ENCODE measurements around the gene GYG1. TPM values are rescaled to one million over a fixed set of nuclear protein-coding genes. Genes with fewer than 3 reads are reported as not detected.

Gene GYG1
- total RNA-seq: 10 to 100 TPM; 44.5 to 46.5 TPM

GRCh38 chr3:148991219-148992026, at the start of gene GYG1:
Gene GYG1, plus strand, starts transcription at chr3:148991540. Its CDS starts 101 bp downstream, at chr3:148991641.
- H3K27ac Mint-ChIP-seq: peak within 1 kb of the TSS; percentile 81
- DNase-seq: peak; percentile 80
- H3K36me3 Mint-ChIP-seq (ENCODE audit: low read depth): peaks cover 26% of the 10 kb centered on the region
- ChIA-PET POLR2A (interaction anchor here (0.6 to 4.4 kb wide), 18 partner anchors 10 to 138 kb away, joined by 3 to 49 read pairs (median 4); partner anchors contain the start of gene HPS3), CTCF (interaction anchor here (0.8 to 2.0 kb wide), 5 partner anchors 10 to 94 kb away, joined by 3 to 8 read pairs (median 4); no protein-coding TSS in a partner anchor)
- no peaks in the 10 kb centered on the region for H3K9me3 Mint-ChIP-seq
- peaks cover 28% of the 10 kb centered on the region for H3K4me1 Mint-ChIP-seq
- H3K4me3 Mint-ChIP-seq: peak within 1 kb of the TSS; percentile 73
- H3K27me3 Mint-ChIP-seq: no peaks in the 10 kb centered on the region

DNA sequence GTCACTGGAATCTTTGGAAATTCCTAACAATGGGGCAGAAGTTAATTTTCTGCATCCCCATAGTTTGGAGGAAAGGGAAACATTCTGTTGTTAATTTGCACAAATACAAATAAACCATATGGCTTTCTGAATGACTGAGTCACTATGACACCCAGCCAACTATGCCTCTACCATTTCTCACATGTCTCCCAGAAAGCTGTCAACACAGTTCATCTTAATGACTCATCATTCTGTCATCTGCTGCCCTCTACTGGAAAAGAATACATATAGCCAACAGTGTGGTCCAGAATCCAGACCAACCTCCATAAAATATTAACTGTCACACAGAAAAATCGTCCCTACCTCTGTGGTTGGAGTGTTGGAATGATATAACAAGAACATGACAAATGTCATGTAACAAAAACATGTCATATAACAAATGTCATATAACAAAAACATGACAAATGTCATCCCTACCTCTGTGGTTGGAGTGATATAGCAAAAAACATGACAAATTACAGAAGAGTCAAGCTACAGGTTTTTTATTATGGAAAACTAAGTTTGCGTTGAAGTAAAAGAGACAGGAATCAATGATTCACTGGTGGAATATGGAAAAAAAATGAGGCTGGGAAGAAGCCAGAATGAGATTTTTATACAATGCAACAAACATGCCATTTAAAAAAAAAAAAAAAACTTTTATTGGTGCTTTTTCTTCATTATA, 47.7 kb upstream of the GYG1 start:
- H3K9me3 Mint-ChIP-seq: no peaks in the 10 kb centered on the region
- H3K36me3 Mint-ChIP-seq (ENCODE audit: low read depth): no peaks in the 10 kb centered on the region
- H3K4me3 Mint-ChIP-seq: no peak overlapping the region
- H3K4me1 Mint-ChIP-seq: no peaks in the 10 kb centered on the region
- peaks cover 5% of the 10 kb centered on the region for H3K27me3 Mint-ChIP-seq
- H3K27ac Mint-ChIP-seq: no peak overlapping the region
- no peak for DNase-seq
- CTCF ChIA-PET: interaction anchor here (0.6 to 3.9 kb wide), 5 partner anchors 10 to 136 kb away, joined by 3 to 31 read pairs (median 5); no protein-coding TSS in a partner anchor
- POLR2A ChIA-PET: no interaction called here

GRCh38 chr3:148945116-148945515, 46.2 kb upstream of the GYG1 start:
- DNase-seq: no peak
- Mint-ChIP-seq H3K36me3 (ENCODE audit: low read depth) (no peaks in the 10 kb centered on the region), H3K27me3 (peaks cover 5% of the 10 kb centered on the region), H3K27ac (no peak overlapping the region), H3K4me1 (no peaks in the 10 kb centered on the region), H3K9me3 (no peaks in the 10 kb centered on the region), H3K4me3 (no peak overlapping the region)
- ChIA-PET CTCF (interaction anchor here (1.9 kb wide), 1 partner anchor 10 kb away, joined by 10 read pairs; no protein-coding TSS in a partner anchor), POLR2A (no interaction called here)

- no peak for DNase-seq
- CTCF ChIA-PET: interaction anchor here (0.6 to 3.3 kb wide), 4 partner anchors 24 to 327 kb away, joined by 3 to 16 read pairs (median 5); no protein-coding TSS in a partner anchor
- no peaks in the 10 kb centered on the region for H3K9me3 Mint-ChIP-seq
- no peaks in the 10 kb centered on the region for H3K4me1 Mint-ChIP-seq
- POLR2A ChIA-PET: no interaction called here
- no peaks in the 10 kb centered on the region for H3K36me3 Mint-ChIP-seq (ENCODE audit: low read depth)
- peaks cover 2% of the 10 kb centered on the region for H3K27me3 Mint-ChIP-seq
- no peak overlapping the region for H3K4me3 Mint-ChIP-seq
- H3K27ac Mint-ChIP-seq: no peak overlapping the region
These were observed 42.3 kb upstream of the GYG1 start for GRCh38 chr3:148948913-148949657.

DNA sequence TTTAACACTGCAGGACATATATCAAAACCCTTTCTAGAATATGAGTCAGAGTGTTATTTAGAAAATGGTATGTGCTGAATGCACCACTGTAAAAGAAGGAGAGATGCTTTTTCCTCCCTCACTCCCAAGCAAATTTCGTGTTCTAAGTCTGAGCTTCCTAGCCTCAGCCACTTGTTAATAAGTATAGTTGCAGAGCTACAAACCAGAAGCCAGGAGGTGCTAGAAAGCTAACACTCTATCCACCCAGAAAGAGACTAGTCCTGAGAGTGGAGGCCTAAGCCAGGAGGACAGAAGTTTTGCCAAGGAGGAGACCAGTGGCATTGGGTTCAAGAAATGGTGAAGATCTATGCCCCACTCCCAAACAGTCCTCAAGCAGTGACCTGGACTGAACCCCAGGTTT, 40.5 kb upstream of the GYG1 start:
- H3K9me3 Mint-ChIP-seq: no peaks in the 10 kb centered on the region
- ChIA-PET POLR2A (no interaction called here), CTCF (interaction anchor here (0.8 to 2.0 kb wide), 6 partner anchors 93 to 326 kb away, joined by 3 to 7 read pairs (median 3); partner anchors contain the start of gene HPS3)
- H3K27me3 Mint-ChIP-seq: peaks cover 4% of the 10 kb centered on the region
- H3K4me1 Mint-ChIP-seq: no peaks in the 10 kb centered on the region
- no peak overlapping the region for H3K4me3 Mint-ChIP-seq
- DNase-seq: no peak
- H3K36me3 Mint-ChIP-seq (ENCODE audit: low read depth): no peaks in the 10 kb centered on the region
- no peak overlapping the region for H3K27ac Mint-ChIP-seq

DNA sequence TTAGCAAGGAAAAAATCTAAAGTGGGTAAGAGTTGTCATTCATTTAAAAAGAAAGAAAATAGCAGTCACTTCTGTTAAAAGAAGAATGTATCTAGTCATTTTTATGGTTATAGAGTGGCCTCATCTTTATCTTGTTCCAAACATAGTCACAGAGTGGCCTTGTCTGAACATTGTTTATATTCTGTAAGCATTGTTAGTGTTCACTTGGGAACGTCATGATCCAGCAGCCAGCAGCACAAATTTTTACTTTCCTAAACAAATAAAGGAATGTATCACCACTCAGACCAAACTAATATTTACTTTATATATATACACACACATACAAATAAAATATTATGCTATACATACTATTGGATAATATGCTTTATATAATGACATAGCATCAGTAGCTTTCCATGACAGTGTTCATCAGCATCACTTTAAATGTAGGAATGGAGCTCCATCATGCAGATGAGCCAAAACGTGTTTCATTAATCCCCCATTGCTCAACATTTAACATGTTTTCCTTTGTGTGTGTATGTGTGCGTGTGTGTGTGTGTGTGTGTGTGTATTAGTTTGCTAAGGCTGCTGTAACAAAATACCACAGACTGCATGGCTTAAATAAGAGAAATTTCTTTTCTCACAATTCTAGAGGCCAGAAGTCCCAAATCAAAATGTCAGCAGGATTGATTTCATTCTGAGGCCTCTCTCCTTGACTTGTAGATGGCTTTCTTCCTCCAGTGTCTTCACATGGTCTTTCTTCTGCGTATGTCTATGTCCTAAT, 39.6 kb upstream of the GYG1 start:
- Mint-ChIP-seq H3K27ac (no peak overlapping the region), H3K9me3 (no peaks in the 10 kb centered on the region), H3K4me1 (peaks cover 4% of the 10 kb centered on the region), H3K36me3 (ENCODE audit: low read depth) (no peaks in the 10 kb centered on the region), H3K4me3 (no peak overlapping the region), H3K27me3 (peaks cover 4% of the 10 kb centered on the region)
- no peak for DNase-seq
- CTCF ChIA-PET: interaction anchor here (1.4 to 4.3 kb wide), 3 partner anchors 13 to 322 kb away, joined by 3 to 55 read pairs (median 4); no protein-coding TSS in a partner anchor
- POLR2A ChIA-PET: no interaction called here

- ChIA-PET POLR2A (interaction anchor here (0.6 kb wide), 1 partner anchor 67 kb away, joined by 4 read pairs; no protein-coding TSS in a partner anchor), CTCF (interaction anchor here (1.0 to 4.3 kb wide), 9 partner anchors 9 to 326 kb away, joined by 3 to 55 read pairs (median 4); partner anchors contain the start of gene HLTF)
- Mint-ChIP-seq H3K9me3 (no peaks in the 10 kb centered on the region), H3K36me3 (ENCODE audit: low read depth) (no peaks in the 10 kb centered on the region), H3K27ac (no peak overlapping the region), H3K4me3 (no peak overlapping the region), H3K4me1 (peaks cover 15% of the 10 kb centered on the region), H3K27me3 (peaks cover 4% of the 10 kb centered on the region)
- no peak for DNase-seq
These were observed 38.2 kb upstream of the GYG1 start for GRCh38 chr3:148953094-148953493.

DNA sequence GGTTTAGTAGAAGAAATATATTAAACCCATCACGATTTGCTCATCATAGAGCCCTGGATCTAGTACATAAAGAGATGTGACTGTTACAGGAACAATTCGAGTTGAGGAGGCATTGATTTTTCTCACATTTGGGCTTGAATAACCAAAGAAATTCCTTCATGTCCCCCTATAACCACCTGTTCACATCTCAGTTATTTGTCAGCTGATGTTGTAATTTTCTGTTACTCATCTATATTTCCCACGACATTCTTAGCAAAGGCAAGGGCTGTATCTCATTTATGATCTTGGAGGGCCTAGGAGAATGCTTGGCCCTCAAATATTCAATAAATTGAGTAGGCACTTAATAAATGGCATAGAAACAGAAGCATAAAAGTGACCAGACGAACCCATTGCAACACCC, 36.4 kb upstream of the GYG1 start:
- Mint-ChIP-seq H3K9me3 (no peaks in the 10 kb centered on the region), H3K4me3 (no peak overlapping the region), H3K27ac (no peak overlapping the region), H3K36me3 (ENCODE audit: low read depth) (no peaks in the 10 kb centered on the region), H3K27me3 (peaks cover 8% of the 10 kb centered on the region), H3K4me1 (peaks cover 17% of the 10 kb centered on the region)
- ChIA-PET POLR2A (interaction anchor here (0.7 to 1.6 kb wide), 3 partner anchors 37 to 216 kb away, joined by 3 to 5 read pairs (median 4); no protein-coding TSS in a partner anchor), CTCF (interaction anchor here (0.7 to 4.3 kb wide), 26 partner anchors 9 to 612 kb away, joined by 3 to 55 read pairs (median 4); partner anchors contain the start of genes GYG1 and HPS3)
- no peak for DNase-seq

DNA sequence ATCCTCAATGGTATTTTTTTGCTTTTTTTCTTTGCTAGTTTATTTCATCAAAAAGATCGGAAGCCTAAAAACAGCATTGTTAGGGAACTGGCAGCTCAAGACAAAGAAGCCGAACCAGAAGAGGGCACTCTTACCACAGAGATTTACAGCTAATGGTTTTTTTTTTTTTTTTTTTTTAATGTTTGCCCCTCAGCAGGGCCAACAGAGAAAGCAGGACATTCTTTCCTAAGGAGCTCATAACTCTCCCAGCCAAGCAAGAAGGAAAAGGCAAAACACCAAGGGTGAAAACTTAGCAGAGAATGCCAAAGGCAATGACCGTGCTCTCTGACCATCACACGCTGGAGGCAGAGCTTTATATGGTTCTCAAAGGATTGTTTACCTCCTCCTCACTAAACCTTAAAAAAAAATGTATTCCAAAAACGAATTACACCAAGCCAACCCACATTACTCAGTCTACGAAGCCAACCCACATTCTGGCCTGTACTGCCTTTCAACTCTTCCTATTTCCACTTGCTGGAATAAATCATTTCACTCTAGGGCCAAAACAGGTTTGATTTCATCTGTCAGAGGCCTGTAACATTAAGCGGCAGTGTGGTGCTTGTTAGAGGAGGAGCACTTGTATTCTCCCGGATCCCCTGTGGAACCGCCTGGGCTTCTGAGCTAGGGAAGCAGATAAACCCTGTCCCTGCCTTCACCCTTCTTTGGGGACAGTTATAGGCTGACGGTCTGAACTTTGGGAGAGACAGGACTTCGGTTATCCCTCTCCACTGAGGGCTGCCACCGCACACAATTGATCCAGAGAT, 35.6 kb upstream of the GYG1 start:
- ChIA-PET CTCF (interaction anchor here (0.7 to 4.3 kb wide), 25 partner anchors 9 to 611 kb away, joined by 3 to 55 read pairs (median 4); partner anchors contain the start of gene GYG1), POLR2A (interaction anchor here (0.7 to 1.6 kb wide), 3 partner anchors 36 to 215 kb away, joined by 3 to 5 read pairs (median 4); no protein-coding TSS in a partner anchor)
- DNase-seq: no peak
- Mint-ChIP-seq H3K27ac (no peak overlapping the region), H3K27me3 (peaks cover 8% of the 10 kb centered on the region), H3K4me1 (peaks cover 17% of the 10 kb centered on the region), H3K4me3 (no peak overlapping the region), H3K36me3 (ENCODE audit: low read depth) (no peaks in the 10 kb centered on the region), H3K9me3 (no peaks in the 10 kb centered on the region)

DNA sequence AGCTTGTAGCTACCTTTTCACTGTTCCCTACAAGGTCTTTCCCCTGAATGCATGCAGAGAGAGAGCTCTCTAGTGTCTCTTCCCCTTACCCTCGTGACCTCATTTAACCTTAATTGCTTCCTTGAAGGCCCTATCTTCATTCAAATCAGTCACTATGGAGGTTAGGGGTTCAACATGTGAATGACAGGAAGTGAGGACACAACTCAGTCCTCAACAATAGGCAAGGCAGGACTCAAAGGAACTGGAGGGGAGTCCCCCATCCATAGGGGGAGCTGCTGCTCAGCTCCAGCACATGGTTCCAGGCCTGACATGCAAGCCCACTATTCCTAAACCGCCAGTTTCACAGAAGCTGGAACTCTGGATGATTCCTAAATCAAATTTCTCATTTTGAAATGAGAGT, 33.8 kb upstream of the GYG1 start:
- ChIA-PET CTCF (interaction anchor here (1.1 to 1.4 kb wide), 3 partner anchors 162 to 316 kb away, joined by 4 to 6 read pairs (median 5); no protein-coding TSS in a partner anchor), POLR2A (interaction anchor here (0.9 to 1.3 kb wide), 2 partner anchors 10 to 85 kb away, joined by 3 read pairs; no protein-coding TSS in a partner anchor)
- Mint-ChIP-seq H3K9me3 (no peaks in the 10 kb centered on the region), H3K27me3 (peaks cover 16% of the 10 kb centered on the region), H3K27ac (no peak overlapping the region), H3K4me3 (no peak overlapping the region), H3K4me1 (peaks cover 17% of the 10 kb centered on the region), H3K36me3 (ENCODE audit: low read depth) (no peaks in the 10 kb centered on the region)
- DNase-seq: peak; percentile 30

DNA sequence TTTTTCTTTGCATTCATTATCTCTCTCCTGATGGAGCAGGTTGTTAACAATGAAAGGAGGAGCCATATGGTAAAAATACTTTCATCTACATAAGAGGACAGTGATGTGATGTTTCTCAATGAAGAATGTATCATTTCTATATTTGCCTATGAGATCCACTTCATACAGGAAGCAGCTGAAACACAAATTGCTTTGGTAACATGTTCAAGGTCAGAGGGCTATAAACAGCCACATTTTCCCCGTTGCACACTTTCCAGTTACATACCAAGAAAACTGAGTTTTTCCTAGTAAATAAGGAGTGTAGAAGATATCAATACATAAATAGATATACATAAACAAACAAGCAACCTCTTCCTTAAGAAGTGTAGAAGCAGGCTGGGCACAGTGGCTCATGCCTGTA, 32.6 kb upstream of the GYG1 start:
- no peaks in the 10 kb centered on the region for H3K36me3 Mint-ChIP-seq (ENCODE audit: low read depth)
- peaks cover 15% of the 10 kb centered on the region for H3K27me3 Mint-ChIP-seq
- no peak overlapping the region for H3K4me3 Mint-ChIP-seq
- peaks cover 17% of the 10 kb centered on the region for H3K4me1 Mint-ChIP-seq
- no peaks in the 10 kb centered on the region for H3K9me3 Mint-ChIP-seq
- ChIA-PET POLR2A (interaction anchor here (1.3 to 1.8 kb wide), 2 partner anchors 30 to 32 kb away, joined by 3 to 4 read pairs; partner anchors contain the start of gene GYG1), CTCF (interaction anchor here (1.0 to 2.2 kb wide), 2 partner anchors 31 to 162 kb away, joined by 4 to 6 read pairs; no protein-coding TSS in a partner anchor)
- no peak for DNase-seq
- no peak overlapping the region for H3K27ac Mint-ChIP-seq

Measured in activated CD4-positive, alpha-beta memory T cell treated with anti-CD3 and anti-CD28 coated beads, Interleukin-2, amount 10 ng/mL, durations not matched to agents 7 days and 5 days (primary cell).